Lower leg skin (tissue), 3 donors: ENCODE data around the gene SMTN.

Experiments used
- POLR2A ChIP-seq, 2 donors: fragments of 450-650 bp; IDR thresholded peaks; one replicate each; pipeline ENCODE4 v1.6.1; 2016 to 2017; ENCODE audit warnings: antibody characterized with exemption in 2 of 2, mild to moderate bottlenecking in 1 of 2, moderate library complexity in 1 of 2
- TF ChIP-seq, protein P1 (sequence below), 3 donors: fragments of 450-650 bp; IDR thresholded peaks; one replicate each; pipeline ENCODE4 v1.5.1; 2016; ENCODE audit warnings: antibody characterized with exemption in 3 of 3, mild to moderate bottlenecking in 3 of 3, moderate library complexity in 2 of 3

DNA sequence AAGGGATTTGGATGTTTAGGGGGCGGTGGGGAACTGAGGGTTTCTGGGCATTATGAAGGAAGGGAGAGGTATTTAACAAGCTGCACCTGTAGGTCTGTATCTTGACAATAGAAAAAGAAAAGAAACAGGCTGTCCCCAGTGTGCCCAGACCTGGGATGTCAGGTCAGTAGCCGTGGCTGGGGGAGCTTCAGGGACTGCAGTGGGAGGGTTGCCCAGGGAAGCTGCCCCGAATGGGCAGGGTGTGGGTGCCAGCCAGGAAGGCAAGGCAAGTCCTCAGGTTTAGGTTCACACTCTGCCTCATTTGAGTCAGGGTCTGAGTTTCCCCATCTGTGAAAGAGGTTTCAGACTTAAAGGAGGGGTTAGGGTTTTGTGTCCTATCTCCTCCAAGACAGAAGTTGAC, 43.2 kb downstream of the SMTN start:
- TF ChIP-seq, protein P1, sequence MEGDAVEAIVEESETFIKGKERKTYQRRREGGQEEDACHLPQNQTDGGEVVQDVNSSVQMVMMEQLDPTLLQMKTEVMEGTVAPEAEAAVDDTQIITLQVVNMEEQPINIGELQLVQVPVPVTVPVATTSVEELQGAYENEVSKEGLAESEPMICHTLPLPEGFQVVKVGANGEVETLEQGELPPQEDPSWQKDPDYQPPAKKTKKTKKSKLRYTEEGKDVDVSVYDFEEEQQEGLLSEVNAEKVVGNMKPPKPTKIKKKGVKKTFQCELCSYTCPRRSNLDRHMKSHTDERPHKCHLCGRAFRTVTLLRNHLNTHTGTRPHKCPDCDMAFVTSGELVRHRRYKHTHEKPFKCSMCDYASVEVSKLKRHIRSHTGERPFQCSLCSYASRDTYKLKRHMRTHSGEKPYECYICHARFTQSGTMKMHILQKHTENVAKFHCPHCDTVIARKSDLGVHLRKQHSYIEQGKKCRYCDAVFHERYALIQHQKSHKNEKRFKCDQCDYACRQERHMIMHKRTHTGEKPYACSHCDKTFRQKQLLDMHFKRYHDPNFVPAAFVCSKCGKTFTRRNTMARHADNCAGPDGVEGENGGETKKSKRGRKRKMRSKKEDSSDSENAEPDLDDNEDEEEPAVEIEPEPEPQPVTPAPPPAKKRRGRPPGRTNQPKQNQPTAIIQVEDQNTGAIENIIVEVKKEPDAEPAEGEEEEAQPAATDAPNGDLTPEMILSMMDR (IDR thresholded peaks at IDR 0.05), result no peak
- no peak for TF ChIP-seq POLR2A (IDR thresholded peaks at IDR 0.05)
